ENCODE results near the gene TRIM77.
"Not testable (repeated sequence)": the region's sequence is repeated elsewhere in the genome, so short reads cannot be mapped to it uniquely, and the experiment has no call there.

TRIM77 gene, protein sequence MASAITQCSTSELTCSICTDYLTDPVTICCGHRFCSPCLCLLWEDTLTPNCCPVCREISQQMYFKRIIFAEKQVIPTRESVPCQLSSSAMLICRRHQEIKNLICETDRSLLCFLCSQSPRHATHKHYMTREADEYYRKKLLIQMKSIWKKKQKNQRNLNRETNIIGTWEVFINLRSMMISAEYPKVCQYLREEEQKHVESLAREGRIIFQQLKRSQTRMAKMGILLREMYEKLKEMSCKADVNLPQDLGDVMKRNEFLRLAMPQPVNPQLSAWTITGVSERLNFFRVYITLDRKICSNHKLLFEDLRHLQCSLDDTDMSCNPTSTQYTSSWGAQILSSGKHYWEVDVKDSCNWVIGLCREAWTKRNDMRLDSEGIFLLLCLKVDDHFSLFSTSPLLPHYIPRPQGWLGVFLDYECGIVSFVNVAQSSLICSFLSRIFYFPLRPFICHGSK

DNA sequence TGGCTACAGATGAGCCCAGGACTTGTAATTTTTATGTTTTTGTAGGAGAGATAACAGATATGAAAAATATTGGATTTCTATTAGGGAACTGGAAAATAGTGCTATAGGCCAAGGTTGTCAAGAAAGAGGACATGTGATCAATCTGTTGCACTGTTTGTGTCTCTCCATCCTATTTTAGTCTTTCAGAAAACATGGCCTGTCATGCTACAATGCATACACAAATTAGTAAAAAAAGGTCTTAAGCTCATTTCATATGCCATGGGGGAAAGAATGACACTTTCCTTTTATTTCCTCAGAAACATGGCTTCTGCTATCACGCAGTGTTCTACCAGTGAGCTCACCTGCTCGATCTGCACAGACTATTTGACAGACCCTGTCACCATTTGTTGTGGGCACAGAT is at the start of gene TRIM77:
Gene TRIM77 (plus strand): TSS at position 301 of the 400 bp plus-strand sequence. CDS start 0 bp downstream, at position 301.
- H3K36me3 Mint-ChIP-seq, CTCF ChIA-PET, H3K27me3 Mint-ChIP-seq, H3K27ac Mint-ChIP-seq, H3K4me1 Mint-ChIP-seq, H3K4me3 Mint-ChIP-seq, H3K9me3 Mint-ChIP-seq, DNase-seq: not testable (repeated sequence)

DNA sequence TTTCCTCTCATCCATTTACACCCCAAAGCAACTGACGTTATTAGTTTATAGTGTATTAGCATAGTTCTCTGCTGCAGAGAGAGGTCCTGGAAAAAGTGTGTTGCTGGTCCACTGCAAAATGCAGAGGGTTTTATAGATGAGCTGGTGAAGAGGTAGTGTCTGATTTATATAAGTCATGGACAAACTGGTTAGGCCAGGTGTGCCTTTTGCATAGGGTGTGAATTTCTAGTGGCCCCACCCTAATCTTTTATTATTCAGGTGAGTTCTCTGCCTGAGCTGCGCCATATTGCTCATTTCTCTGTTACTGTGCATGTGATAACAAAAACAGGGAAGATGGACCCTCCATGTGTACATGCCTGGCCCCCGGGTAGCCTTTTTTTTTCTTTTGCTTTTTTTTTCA is 43.1 kb upstream of the TRIM77 start:
- DNase-seq = no peak
- Mint-ChIP-seq H3K4me3 (no peak overlapping the region), H3K4me1 (no peaks in the 10 kb centered on the region), H3K36me3 (no peaks in the 10 kb centered on the region), H3K27me3 (no peaks in the 10 kb centered on the region), H3K27ac (no peak overlapping the region), H3K9me3 (no peaks in the 10 kb centered on the region)
- CTCF ChIA-PET = no interaction called here

DNA sequence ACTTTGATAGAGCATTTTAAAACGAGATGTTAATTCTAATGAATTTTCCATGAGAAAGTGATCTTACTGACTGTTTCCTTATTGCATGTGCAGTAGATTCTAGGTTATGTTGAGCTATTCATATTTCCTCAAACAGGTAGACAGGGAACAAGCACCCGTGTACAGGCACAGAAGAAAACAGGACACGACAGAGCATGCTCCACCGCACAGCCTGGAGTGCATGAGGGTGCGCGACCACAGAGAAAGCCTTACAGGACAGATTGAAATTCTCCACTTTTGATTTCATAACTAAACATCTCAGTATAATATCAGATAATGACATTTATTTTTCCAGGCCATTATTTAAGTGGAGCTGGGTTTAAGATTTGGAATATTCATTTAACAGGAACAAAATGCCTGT is 41.9 kb upstream of the TRIM77 start:
- H3K4me3 Mint-ChIP-seq, H3K27ac Mint-ChIP-seq, DNase-seq, CTCF ChIA-PET, H3K27me3 Mint-ChIP-seq, H3K36me3 Mint-ChIP-seq, H3K4me1 Mint-ChIP-seq, H3K9me3 Mint-ChIP-seq: not testable (repeated sequence)

DNA sequence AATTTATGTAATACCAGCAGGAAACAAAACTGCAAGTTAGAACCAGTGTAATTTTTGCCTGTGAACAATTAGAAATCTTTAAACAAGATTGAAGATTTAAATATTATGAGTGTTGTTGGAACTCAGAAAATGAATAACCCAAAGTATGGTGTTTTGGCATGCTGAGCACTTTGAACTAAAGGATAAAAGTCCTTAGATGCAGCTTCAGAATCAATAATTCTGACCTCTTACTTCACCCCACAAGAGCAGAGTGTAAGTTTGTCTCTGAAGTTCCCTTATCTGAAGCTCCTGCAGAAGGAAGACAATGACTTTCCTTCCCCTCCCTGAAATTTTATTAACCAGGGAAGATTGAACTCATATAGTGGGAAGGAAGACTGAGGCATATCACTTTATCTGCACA is 40.5 kb upstream of the TRIM77 start:
- H3K27ac Mint-ChIP-seq, H3K4me1 Mint-ChIP-seq: not testable (repeated sequence)

DNA sequence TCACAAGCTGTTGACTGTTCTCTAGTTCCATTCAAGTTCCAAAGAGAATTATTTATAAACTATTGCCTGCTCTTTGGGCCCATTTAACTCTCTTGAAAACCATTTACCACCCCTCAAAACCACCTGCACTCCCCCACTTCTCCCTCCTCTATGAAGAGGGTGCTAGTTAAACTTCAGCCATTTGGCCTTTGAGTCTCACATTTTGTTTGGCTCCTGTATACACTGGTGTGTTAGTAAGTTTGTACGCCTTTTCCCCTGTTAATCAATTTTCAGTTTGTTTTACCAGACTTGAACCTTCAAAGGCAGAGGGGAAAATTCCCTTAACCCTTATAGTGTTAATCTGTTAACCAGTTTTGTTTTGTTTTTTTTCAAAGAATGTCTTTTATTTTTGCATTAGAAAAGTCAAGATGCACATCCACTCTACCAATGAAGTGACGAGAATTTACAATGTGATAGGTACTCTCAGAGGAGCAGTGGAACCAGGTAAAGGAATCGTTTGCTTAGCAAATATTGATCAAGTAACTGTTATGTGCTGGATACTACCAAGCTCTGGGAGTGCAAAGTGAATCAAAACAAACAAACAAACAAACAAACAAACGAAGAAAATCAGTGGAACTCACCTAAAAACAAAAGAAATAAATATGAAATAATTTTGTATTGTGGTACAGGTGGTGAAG is 40.0 kb upstream of the TRIM77 start:
- H3K36me3 Mint-ChIP-seq, H3K4me3 Mint-ChIP-seq, H3K9me3 Mint-ChIP-seq, H3K27me3 Mint-ChIP-seq, H3K4me1 Mint-ChIP-seq, CTCF ChIA-PET, DNase-seq, H3K27ac Mint-ChIP-seq: not testable (repeated sequence)

More for the DNA sequence above, 40.5 kb upstream of the TRIM77 start:
- H3K27me3 Mint-ChIP-seq, H3K9me3 Mint-ChIP-seq, CTCF ChIA-PET, DNase-seq, H3K36me3 Mint-ChIP-seq, H3K4me3 Mint-ChIP-seq: not testable (repeated sequence)

DNA sequence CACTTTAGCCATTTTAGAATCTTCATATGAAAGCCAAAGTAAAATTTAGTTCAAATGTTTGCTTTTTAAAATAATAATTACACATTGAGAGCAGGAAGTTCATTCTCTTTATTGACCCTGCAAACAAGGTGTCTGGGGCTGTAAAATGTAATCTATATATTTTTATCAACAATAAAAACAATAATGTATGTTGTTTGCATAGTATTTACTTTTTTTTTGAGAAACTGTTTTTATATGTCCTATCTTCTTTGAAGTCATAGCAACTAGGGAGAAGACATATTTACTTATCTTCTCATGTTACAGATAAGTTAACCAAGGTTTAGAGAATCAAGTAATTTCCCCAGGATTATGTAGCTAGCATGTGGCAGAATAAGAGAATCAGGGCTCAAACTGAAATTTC is 37.6 kb upstream of the TRIM77 start:
- H3K9me3 Mint-ChIP-seq, H3K27ac Mint-ChIP-seq, H3K4me3 Mint-ChIP-seq, H3K4me1 Mint-ChIP-seq, H3K27me3 Mint-ChIP-seq, CTCF ChIA-PET, DNase-seq, H3K36me3 Mint-ChIP-seq: not testable (repeated sequence)

DNA sequence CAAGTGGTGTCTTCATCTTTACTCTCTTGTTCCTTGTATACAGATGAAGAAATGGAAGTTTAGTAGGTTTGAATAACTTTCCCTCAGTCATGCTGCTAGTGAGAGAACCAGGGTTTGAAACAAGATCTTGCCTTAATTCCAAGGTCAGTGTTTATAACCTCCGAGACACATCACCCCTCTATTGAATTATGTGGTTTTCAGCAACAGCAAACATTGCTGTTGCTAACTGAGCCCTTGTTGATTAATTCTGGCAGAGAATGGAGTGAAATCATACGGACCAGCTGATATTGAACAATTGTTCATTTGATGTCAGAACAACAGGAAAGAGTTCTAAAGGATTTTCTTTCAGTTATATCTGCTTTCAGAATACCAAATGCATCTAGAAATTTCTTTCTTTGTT is 36.7 kb upstream of the TRIM77 start:
- H3K27ac Mint-ChIP-seq, H3K36me3 Mint-ChIP-seq, H3K27me3 Mint-ChIP-seq, H3K9me3 Mint-ChIP-seq, H3K4me3 Mint-ChIP-seq, DNase-seq, CTCF ChIA-PET, H3K4me1 Mint-ChIP-seq: not testable (repeated sequence)

DNA sequence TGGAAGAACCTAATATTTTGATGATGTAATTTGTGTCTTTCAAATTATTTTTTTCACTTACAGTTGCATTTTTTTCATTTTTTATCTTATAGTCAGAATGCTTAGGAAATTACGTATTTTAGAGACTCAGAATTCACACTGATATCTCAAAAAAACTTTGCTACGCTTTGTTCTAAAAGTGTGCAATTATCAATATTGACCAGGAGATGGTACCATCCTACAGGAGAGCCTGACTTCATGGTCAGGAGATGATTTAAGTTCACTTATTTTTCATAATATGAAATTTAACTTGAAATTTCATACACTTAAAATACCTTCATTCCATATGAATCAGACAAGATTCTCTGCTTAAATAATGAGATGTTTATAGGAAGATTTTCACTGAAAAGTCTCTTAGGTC is 34.7 kb upstream of the TRIM77 start:
- CTCF ChIA-PET, H3K27me3 Mint-ChIP-seq, H3K4me3 Mint-ChIP-seq, DNase-seq, H3K36me3 Mint-ChIP-seq, H3K27ac Mint-ChIP-seq, H3K9me3 Mint-ChIP-seq, H3K4me1 Mint-ChIP-seq: not testable (repeated sequence)

DNA sequence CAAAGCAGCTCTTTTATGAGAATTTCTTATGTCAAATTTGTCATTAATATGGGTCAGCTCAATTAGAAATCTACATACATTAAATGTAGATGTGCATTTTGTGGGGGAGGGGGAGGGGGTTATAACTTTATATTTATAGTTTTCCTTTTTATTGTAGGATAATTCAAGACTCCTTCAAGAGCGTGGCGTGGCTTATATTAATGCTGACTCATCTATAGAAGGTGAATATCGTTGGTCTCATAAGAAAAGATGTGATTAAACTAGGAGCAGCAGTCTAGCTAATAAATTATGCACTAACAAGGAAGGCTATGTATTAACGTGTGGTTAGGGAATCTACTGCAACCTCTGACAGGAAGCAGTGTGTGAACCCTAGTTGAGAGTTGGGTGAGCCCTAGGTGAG is 34.2 kb upstream of the TRIM77 start:
- H3K27ac Mint-ChIP-seq, H3K36me3 Mint-ChIP-seq, H3K4me1 Mint-ChIP-seq, CTCF ChIA-PET, H3K4me3 Mint-ChIP-seq, H3K27me3 Mint-ChIP-seq, DNase-seq, H3K9me3 Mint-ChIP-seq: not testable (repeated sequence)

DNA sequence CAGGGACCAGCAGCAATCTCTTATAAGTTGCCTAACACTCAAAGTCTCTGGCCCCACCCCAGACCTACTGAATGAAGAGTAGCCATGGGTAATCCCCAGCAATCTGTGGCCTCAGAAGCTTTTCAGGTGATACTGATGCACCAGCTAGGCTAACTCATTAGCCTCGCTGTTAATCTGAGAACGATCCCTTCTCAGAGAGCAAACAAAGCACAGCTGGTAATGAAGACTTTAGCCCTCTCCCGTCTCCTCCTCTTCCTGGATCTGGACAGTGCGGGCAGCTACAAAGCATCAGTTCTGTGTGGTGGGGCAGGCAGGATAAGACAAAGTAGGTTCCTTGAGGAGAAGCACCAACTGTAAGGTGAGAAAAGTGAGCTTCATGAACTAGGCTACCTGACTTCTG is 3.0 kb upstream of the TRIM77 start:
- H3K27ac Mint-ChIP-seq, H3K27me3 Mint-ChIP-seq, H3K36me3 Mint-ChIP-seq, CTCF ChIA-PET, H3K4me3 Mint-ChIP-seq, H3K4me1 Mint-ChIP-seq, H3K9me3 Mint-ChIP-seq, DNase-seq: not testable (repeated sequence)

DNA sequence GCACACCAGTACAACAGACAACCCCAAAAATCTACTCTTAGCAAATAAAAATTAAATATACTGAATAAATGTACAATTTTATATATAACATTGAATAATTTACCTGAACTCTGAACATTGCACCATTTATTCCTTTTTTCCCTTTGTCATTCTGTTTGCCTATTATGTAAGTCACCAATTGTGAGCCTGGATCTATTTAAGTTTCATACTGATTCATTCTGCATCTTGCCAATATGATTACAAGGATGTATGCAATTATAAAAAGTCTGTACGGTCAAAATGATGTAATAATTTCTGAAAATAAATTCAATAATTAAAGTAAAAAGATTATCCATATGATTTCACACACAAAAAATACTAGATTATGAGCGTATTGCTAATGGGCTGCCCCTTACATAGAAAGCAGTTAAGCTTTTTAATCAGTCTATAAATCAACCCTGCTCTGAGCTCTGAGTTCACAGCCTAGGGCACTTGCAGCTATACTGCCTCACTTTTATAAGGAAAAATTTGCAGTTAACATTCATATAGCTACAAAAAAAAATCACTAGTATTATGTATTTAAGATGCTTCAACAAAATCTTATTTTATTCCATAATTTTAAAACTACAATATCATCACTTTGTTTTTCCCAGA is 14.9 kb downstream of the TRIM77 start:
- CTCF ChIA-PET, H3K27ac Mint-ChIP-seq: not testable (repeated sequence)

DNA sequence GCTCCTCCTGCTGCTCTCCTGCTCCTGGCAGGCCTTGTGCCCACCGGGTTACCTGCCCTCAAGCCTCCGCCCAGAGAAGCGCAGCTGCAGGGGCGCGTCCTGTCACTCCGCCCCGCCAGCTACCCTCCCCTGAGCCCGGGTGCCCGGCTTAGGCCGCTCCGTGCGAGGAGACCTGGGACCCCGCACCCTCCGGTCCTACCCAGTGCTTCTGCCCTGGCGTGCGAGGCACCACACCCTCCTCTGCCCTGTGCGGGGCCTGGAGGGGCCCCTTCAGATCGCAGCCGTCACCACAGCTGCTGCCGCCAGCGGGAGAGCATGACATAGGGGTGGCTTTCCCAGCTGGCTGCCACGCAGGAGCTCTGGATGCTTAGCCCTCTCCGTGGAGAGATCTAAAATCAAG is 20.1 kb downstream of the TRIM77 start:
- H3K27me3 Mint-ChIP-seq, H3K9me3 Mint-ChIP-seq: not testable (repeated sequence)

More for the DNA sequence above, 14.9 kb downstream of the TRIM77 start:
- H3K36me3 Mint-ChIP-seq, H3K9me3 Mint-ChIP-seq, H3K4me1 Mint-ChIP-seq, DNase-seq, H3K27me3 Mint-ChIP-seq, H3K4me3 Mint-ChIP-seq: not testable (repeated sequence)

DNA sequence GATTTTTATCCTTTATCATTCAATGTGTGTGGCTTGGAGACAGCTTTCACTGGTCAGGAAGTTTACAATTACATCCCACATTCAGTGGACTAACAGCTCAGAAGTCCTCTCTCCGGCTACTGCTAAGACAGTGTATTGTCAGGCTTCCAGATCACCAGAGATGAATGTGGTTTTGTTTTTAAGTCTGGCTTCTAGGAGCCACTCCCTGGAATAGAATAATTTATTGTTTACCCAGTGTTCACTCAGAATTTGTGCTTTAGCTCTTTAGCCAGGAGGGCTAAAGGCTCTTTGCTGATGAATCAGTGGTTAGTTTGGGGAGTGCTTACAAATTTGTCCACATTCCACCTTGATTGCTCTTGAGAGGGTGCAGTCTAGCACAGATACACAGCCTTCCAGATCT is 26.5 kb downstream of the TRIM77 start:
- no peaks in the 10 kb centered on the region for H3K9me3 Mint-ChIP-seq
- CTCF ChIA-PET = no interaction called here
- H3K4me3 Mint-ChIP-seq = no peak overlapping the region
- H3K27me3 Mint-ChIP-seq = no peaks in the 10 kb centered on the region
- H3K27ac Mint-ChIP-seq = no peak overlapping the region
- H3K4me1 Mint-ChIP-seq = no peaks in the 10 kb centered on the region
- no peaks in the 10 kb centered on the region for H3K36me3 Mint-ChIP-seq
- no peak for DNase-seq

More for the DNA sequence above, 20.1 kb downstream of the TRIM77 start:
- H3K4me1 Mint-ChIP-seq, DNase-seq, H3K4me3 Mint-ChIP-seq, CTCF ChIA-PET, H3K36me3 Mint-ChIP-seq, H3K27ac Mint-ChIP-seq: not testable (repeated sequence)

DNA sequence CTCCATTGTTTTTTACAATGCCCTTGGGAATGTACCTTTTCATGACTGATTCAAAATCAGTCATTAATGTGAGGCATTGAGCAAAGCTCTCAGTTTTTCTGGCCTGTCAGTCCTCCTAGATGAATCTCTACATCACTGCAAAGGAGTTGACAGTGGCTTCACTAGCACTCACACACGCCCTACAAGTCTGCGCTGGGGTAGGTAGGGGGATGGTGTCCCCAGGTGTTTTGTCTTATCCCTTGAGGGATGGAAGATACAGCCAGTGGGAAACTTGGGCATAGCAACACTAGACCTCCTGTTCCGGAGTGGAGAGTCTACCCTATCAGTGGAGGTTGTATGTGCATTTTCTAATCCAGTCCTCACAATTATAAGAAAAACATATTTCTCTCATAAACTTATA is 27.0 kb downstream of the TRIM77 start:
- Mint-ChIP-seq H3K4me1 (no peaks in the 10 kb centered on the region), H3K9me3 (no peaks in the 10 kb centered on the region), H3K27ac (no peak overlapping the region), H3K36me3 (no peaks in the 10 kb centered on the region), H3K27me3 (no peaks in the 10 kb centered on the region), H3K4me3 (no peak overlapping the region)
- no peak for DNase-seq
- CTCF ChIA-PET = no interaction called here

DNA sequence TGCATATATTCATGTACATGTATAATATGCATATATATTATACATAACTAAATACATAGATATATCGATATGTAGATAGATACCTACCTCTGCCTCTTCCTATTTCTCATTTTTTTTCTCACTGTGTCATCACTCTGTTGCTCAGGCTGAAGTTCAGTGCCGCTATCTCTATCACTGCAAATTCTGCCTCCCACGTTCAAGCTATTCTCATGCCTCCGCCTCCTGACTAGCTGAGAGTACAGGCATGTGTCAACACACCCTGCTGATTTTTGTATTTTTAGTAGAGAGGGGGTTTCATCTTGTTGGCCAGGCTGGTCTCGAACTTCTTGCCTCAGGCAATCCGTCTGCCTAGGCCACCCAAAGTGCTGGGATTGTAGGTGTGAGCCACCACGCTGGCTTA is 31.3 kb downstream of the TRIM77 start:
- H3K4me3 Mint-ChIP-seq, H3K27me3 Mint-ChIP-seq, CTCF ChIA-PET, H3K27ac Mint-ChIP-seq, H3K4me1 Mint-ChIP-seq, H3K36me3 Mint-ChIP-seq, H3K9me3 Mint-ChIP-seq, DNase-seq: not testable (repeated sequence)
